Mesothelial cell of epicardium (in vitro differentiated cells): ENCODE data around the gene CSTPP1. TPM values are rescaled to one million over a fixed set of nuclear protein-coding genes. Genes with fewer than 3 reads are reported as not detected.

ENCODE experiments used
- DNase-seq, 2 experiments: peaks; one replicate each; pipeline ENCODE4 v3.0.0; 2021; ENCODE audit warnings: low spot score in 2 of 2; ENCODE audit not compliant: unreplicated experiment in 2 of 2
- H3K27ac Mint-ChIP-seq: 2 replicates; pipeline ENCODE4 v1.8.0; 2021; ENCODE audit warnings: mixed read lengths
- H3K27me3 Mint-ChIP-seq: 2 replicates; pipeline ENCODE4 v1.8.0; 2021; ENCODE audit warnings: low read depth, mixed read lengths
- H3K36me3 Mint-ChIP-seq: 2 replicates; pipeline ENCODE4 v1.8.0; 2021; ENCODE audit warnings: mixed read lengths
- H3K4me1 Mint-ChIP-seq: 2 replicates; pipeline ENCODE4 v1.8.0; 2021; ENCODE audit warnings: mixed read lengths
- H3K4me3 Mint-ChIP-seq: 2 replicates; pipeline ENCODE4 v1.8.0; 2021; ENCODE audit warnings: mild to moderate bottlenecking, moderate library complexity, mixed read lengths
- H3K9me3 Mint-ChIP-seq: 2 replicates; pipeline ENCODE4 v1.8.0; 2021; ENCODE audit warnings: mixed read lengths
- total RNA-seq: library from RNA; stranded (reverse); gene quantifications from 3 replicates; pipeline ENCODE4 v1.2.1, GENCODE V29; 2021
- TF ChIP-seq, protein P1 (sequence below): fragments of 200-600 bp; sonication (generic); IDR thresholded peaks from one replicate; pipeline ENCODE4 v1.5.0; 2021; ENCODE audit warnings: antibody characterized with exemption; ENCODE audit not compliant: unreplicated experiment

Gene CSTPP1
- total RNA-seq, 1 donor from 2014 or later: 44.0 TPM

DNA sequence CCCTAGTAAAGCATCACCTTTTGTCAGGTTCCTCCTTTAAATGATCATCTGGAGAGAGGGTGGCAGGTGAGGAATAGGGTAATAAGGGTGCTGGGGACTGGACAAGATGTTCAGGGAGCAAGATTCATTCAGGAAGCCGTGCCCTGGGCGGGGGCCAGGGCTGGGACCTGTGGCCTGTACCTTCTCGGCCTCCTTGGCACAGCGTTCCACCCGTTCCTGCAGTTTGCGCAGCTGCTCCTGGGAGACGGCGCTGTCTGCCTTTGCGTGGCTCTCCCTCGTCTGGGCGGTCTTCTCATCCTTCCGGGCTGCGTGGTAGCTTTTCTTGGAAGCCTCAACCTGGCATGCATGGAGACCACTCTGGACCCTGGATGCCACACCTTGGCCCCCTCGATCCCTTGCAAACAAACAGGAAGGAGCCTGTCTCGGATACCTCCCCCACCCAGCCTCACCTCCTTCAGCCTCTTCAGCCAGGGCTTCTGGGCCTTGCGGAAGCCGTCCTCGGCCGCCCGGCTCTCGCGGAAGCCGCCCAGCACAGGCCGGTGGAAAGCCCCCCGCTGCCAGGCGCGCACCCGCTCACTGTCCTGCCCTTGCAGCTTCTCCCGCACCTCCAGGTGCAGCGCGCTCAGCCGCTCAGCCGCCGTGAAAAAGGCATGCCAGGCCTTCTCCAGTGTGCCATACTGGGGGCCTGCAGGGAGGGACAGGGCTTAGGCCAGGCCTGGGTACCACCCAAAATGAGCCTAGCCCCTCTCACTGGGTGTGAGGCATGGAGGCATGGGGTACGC, 243.6 kb downstream of the CSTPP1 start:
- Mint-ChIP-seq H3K4me1 (peaks cover 27% of the 10 kb centered on the region), H3K27ac (no peak overlapping the region), H3K4me3 (no peak overlapping the region), H3K36me3 (peaks cover 4% of the 10 kb centered on the region), H3K27me3 (no peaks in the 10 kb centered on the region), H3K9me3 (no peaks in the 10 kb centered on the region)
- TF ChIP-seq, protein P1, sequence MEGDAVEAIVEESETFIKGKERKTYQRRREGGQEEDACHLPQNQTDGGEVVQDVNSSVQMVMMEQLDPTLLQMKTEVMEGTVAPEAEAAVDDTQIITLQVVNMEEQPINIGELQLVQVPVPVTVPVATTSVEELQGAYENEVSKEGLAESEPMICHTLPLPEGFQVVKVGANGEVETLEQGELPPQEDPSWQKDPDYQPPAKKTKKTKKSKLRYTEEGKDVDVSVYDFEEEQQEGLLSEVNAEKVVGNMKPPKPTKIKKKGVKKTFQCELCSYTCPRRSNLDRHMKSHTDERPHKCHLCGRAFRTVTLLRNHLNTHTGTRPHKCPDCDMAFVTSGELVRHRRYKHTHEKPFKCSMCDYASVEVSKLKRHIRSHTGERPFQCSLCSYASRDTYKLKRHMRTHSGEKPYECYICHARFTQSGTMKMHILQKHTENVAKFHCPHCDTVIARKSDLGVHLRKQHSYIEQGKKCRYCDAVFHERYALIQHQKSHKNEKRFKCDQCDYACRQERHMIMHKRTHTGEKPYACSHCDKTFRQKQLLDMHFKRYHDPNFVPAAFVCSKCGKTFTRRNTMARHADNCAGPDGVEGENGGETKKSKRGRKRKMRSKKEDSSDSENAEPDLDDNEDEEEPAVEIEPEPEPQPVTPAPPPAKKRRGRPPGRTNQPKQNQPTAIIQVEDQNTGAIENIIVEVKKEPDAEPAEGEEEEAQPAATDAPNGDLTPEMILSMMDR: no peak
- no peak for DNase-seq

DNA sequence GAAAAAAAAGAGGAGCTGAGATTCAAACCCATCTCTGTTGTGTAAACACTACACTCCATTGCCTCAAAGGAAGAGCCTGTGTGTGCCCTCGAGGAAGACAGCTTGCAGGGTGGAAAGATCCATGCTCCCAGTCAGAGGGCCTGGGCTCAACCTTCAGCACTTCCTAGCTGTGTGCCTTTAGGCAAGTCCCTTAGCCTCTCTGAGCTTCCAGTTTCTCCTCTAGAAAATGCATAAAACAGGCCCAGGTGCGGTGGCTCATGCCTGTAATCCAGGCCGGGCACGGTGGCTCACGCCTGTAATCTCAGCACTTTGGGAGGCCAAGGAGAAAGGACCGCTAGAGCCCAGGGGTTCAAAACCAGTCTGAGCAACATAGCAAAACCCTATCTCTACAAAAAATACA, 244.7 kb downstream of the CSTPP1 start:
- no peak overlapping the region for H3K4me3 Mint-ChIP-seq
- H3K4me1 Mint-ChIP-seq: peaks cover 17% of the 10 kb centered on the region
- H3K27ac Mint-ChIP-seq: no peak overlapping the region
- no peaks in the 10 kb centered on the region for H3K9me3 Mint-ChIP-seq
- DNase-seq: no peak
- H3K27me3 Mint-ChIP-seq: no peaks in the 10 kb centered on the region
- H3K36me3 Mint-ChIP-seq: peaks cover 4% of the 10 kb centered on the region
- TF ChIP-seq, protein P1: no peak

DNA sequence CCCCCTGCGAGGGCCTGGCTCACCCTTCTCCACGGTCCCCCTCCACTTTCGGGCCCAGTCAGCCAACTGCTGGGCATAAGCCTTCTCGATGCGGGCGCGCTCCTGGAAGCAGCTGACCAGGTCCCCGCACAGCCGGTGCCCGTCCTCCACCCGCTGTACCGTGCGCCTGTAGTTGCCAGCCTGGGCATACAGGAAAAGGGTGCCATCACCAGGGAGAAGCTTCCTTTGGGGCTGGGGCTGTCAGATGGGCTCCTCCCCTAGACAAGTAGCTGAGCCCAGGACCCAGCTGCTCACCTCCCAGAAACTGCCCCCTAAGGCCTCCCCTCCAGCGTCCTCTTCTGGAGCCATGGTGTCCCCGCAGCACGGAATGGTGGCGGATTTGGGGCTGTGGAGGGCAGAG, 245.8 kb downstream of the CSTPP1 start:
- Mint-ChIP-seq H3K9me3 (no peaks in the 10 kb centered on the region), H3K4me3 (no peak overlapping the region), H3K4me1 (peaks cover 20% of the 10 kb centered on the region), H3K27ac (no peak overlapping the region), H3K36me3 (peaks cover 4% of the 10 kb centered on the region), H3K27me3 (no peaks in the 10 kb centered on the region)
- no peak for DNase-seq
- TF ChIP-seq, protein P1: no peak

DNA sequence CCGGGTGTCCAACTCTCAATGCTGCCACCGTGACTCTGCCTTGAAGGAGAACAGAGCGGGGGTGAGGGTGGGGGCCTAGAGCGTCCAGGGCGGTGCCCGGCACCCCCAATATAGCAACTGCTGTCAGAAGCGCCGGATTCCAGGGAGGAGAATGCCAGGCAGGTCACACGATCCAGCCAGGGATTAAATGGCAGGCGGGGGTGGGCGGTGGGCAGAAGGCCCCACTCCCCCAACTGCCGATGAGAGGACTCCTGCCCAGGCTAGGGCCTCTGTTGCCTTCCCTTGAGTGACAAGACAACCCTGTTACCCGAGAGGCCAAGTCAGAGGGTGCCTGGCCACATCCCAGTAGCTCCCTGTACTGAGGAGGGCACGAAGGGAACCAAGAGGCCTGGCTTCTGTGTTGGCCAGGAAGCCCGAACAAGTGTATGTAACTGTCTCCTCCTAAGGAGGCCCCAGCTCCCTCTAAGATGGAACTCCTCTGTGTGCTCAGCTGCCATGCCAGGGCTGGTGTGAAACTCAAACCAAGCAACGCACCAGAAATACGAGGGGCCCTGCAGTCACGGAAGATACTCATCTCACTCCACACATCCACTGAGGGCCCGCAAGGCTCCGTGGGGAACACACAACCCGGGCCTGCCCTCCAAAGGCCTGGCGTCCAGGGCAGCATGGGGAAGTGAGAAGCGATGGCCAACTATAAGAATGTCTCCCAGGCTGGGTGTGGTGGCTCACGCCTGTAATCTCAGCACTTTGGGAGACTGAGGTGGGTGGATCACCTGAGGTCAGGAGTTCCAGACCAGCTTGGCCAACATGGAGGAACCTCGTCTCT, 246.7 kb downstream of the CSTPP1 start:
- H3K4me3 Mint-ChIP-seq: peak overlapping the region; percentile 17
- no peaks in the 10 kb centered on the region for H3K9me3 Mint-ChIP-seq
- H3K36me3 Mint-ChIP-seq: peaks cover 4% of the 10 kb centered on the region
- TF ChIP-seq, protein P1: no peak
- peaks cover 23% of the 10 kb centered on the region for H3K4me1 Mint-ChIP-seq
- no peak for DNase-seq
- H3K27ac Mint-ChIP-seq: no peak overlapping the region
- no peaks in the 10 kb centered on the region for H3K27me3 Mint-ChIP-seq

DNA sequence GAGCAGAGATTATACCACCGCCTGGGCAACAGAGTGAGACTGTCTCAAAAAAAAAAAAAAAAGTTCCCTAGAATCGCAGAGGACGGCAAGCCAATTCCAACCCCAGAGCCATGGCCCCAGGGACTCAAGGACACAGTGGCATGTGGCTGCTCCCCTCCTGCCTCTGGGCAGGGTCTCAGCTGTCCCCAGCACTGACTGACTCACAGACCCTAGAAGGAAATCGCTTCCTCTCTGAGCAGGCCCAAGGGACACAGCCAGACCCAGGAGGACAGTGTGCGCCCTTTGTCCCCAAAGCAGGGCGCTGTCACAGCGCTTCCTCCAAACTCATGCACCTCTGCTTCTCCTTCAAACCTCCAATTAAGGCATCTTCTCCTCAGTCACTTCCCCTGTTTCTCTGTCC, 247.4 kb downstream of the CSTPP1 start:
- H3K9me3 Mint-ChIP-seq: no peaks in the 10 kb centered on the region

More for the DNA sequence above, 247.4 kb downstream of the CSTPP1 start:
- TF ChIP-seq, protein P1: no peak
- Mint-ChIP-seq H3K27ac (no peak overlapping the region), H3K4me1 (peaks cover 26% of the 10 kb centered on the region), H3K36me3 (peaks cover 4% of the 10 kb centered on the region), H3K4me3 (peak overlapping the region; percentile 76), H3K27me3 (no peaks in the 10 kb centered on the region)
- DNase-seq: no peak
